ENCODE data around the gene FARS2.

DNA sequence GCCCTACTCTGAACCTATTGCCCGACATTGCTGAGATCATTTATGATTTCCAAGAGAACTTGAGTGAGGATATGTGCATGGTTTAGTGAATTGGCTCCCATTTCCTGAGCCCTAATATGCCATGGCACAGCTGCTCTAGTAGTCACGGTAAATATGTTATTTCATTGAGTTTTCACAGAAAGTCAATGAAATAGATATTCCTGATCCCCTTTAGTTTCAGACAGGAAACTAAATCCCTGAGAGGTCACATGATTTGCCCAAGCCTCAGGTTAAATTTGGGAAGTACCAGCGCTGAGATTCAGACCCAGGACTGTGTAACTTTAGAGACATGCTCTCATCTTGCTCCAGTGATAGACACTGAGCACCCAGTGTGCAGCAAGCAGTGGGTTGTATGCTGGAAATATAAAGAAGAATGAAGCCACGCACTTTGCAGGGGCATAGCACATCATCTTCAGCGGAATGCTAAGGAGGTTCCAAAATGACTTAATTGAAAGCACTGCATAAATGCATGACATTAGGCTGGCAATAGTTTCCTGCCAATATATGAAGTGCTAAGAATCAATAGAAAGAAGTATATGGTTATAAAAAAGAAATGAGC lies 70.6 kb downstream of the FARS2 start:
- TF ChIP-seq, protein P1, sequence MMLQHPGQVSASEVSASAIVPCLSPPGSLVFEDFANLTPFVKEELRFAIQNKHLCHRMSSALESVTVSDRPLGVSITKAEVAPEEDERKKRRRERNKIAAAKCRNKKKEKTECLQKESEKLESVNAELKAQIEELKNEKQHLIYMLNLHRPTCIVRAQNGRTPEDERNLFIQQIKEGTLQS (CRISPR knock-in tag; IDR thresholded peaks at IDR 0.05) = no peak
- TF ChIP-seq POLR2AphosphoS2 (IDR thresholded peaks at IDR 0.05; ENCODE audit: low read depth, low read length) (no peak), HNF4A (CRISPR knock-in tag; IDR thresholded peaks at IDR 0.05) (no peak), IKZF1 (IDR thresholded peaks at IDR 0.05) (no peak), EP300 (IDR thresholded peaks at IDR 0.05; ENCODE audit: low read depth in 2 of 2, low read length in 2 of 2) (no peak), EP300 (CRISPR knock-in tag; IDR thresholded peaks at IDR 0.05; ENCODE audit: borderline replicate concordance) (no peak), PITX1 (CRISPR knock-in tag; IDR thresholded peaks at IDR 0.05) (no peak), POGZ (CRISPR knock-in tag; IDR thresholded peaks at IDR 0.05) (no peak), ZBTB20 (CRISPR knock-in tag; IDR thresholded peaks at IDR 0.05; ENCODE audit: borderline replicate concordance, low read depth) (no peak), ZSCAN29 (CRISPR knock-in tag; conservative IDR thresholded peaks at IDR 0.05) (no peak), ZBTB8A (CRISPR knock-in tag; IDR thresholded peaks at IDR 0.05; ENCODE audit: borderline replicate concordance, low read depth) (no peak), ARNT (IDR thresholded peaks at IDR 0.05) (no peak)
- TF ChIP-seq, protein P2, sequence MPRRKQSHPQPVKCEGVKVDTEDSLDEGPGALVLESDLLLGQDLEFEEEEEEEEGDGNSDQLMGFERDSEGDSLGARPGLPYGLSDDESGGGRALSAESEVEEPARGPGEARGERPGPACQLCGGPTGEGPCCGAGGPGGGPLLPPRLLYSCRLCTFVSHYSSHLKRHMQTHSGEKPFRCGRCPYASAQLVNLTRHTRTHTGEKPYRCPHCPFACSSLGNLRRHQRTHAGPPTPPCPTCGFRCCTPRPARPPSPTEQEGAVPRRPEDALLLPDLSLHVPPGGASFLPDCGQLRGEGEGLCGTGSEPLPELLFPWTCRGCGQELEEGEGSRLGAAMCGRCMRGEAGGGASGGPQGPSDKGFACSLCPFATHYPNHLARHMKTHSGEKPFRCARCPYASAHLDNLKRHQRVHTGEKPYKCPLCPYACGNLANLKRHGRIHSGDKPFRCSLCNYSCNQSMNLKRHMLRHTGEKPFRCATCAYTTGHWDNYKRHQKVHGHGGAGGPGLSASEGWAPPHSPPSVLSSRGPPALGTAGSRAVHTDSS (CRISPR knock-in tag; conservative IDR thresholded peaks at IDR 0.05) = no peak

All from HepG2 (cell line).